CD4-positive, alpha-beta T cell treated with Interleukin-21 for 1 hour (primary cell): ENCODE results near the gene HDLBP.

ENCODE experiments used
- DNase-seq: peaks from one replicate; pipeline ENCODE4 v3.0.0-alpha.2; 2020

HDLBP gene

DNA sequence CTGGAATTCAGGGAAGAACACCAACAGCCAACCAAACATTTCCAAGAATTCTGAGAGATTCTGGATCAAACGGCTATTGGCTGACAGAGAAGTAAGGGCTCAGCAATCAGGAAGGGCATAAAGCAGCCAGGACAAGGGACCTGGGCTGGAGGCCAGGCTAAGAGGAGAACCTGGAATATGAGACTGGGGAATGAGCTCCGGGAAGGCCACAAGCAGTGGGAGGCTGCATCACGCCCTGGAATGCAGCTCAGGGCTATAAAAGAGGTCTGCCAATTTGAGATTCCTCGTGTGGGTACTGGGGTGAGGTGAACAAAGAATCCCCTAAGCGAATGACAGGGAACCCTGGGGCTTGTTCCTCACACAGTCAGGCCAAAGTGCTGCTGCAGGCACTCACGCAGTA lies 66.6 kb downstream of the HDLBP start:
- no peak for DNase-seq

DNA sequence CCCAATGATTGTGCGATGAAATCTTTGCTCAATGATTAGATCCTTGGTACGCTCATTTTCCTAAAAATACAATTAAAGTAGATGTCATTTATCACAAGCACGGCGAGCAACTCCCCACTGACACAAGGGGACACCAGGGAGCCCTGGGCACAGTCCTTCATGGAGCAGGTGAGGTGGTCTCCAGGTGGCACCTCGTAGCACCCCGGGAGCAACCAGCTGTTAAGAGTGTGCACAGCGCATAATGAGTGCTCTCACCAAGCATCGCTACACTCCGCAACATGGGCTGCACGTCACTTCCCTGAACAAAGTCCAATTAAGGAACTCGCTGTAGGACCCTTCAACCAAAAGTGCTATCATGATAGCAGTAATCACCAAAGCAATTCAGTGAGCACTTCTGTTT lies 67.2 kb downstream of the HDLBP start:
- no peak for DNase-seq

DNA sequence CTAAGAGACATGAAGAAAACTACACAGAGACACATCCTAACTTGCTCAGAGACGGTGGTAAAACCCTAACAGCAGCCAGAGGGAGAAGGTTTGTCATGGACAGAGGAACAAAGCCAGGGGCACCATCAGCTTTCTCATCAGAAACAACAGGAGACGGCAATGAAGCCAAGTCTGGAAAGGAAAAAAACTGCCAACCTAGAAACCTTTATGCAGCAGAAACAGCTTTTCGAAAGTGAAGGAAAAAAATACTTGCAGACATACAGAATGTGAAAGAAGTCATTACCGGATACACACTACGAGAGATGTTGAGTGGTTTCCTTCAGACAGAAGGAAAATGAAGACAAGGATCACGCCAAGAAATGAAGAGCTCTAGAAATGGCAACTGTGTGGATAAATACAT lies 71.1 kb downstream of the HDLBP start:
- no peak for DNase-seq

DNA sequence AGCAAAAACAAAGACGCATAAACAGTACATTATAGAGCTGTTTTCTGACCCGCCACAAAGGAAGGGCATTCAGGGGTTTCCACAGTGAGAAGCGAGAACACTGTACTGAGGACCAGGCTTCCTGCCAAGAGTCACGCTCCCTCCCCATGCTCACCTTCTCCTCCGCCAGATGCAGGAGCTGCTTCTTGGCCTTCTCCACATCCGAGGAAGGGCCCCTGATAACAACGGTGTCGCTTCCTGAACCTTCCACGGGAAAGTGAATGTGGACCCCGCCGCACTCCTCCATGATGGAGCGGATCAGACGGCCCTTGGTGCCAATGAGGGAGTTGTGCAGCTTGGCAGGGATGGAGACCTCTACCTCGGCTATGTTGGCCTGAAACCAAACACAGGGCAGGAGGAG lies 73.2 kb downstream of the HDLBP start:
- DNase-seq: no peak

DNA sequence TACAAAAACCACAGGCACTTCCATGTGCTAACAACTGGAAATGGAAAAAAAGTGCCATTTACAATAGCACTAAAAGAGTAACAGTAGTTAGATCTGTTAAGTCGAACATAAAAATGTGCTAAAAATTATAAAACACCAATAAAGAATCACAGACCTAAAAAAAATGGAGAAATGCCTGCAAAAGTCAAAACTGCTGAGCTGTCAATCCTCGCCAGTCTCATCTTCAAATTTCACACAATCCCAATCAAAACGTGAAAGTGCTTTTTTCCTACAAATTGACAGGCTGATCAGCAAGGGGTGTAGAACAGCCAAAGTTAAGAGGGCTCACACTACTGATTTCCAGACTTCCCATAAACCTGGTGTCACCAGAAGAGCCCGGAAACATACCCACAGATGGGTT lies 73.8 kb downstream of the HDLBP start:
- DNase-seq: no peak

DNA sequence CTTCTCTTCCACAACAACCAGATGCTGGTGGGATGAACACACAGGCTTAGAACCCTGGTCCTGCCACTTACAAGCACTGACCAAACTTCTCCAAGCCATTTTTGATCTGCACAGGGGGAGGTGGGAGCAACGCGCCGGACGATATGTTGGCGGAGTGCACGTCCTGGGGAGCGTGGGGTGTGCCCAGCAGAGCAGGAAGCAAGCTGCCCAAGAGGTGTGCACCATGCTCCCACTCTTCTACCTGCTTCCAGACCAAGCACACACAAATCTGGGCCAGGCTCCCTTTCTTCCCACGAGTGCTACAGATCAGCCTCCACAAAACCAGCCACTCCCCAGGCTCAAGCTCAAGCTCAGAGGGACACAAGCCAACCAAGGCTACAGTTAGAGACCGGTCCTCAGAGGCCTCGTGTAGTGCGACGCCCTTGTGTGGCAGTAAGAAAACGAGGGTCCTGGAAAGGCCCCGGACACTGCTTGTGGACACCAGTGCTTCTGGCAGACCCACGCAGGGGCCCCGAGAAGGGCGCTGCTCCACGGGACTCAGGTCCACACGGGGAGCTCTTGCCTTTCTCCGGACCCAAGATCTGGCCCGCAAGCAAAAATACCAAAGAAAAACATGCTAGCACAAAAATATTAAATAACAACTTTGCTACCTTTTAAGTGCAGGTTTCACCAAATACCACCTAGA lies 75.0 kb downstream of the HDLBP start:
- no peak for DNase-seq

DNA sequence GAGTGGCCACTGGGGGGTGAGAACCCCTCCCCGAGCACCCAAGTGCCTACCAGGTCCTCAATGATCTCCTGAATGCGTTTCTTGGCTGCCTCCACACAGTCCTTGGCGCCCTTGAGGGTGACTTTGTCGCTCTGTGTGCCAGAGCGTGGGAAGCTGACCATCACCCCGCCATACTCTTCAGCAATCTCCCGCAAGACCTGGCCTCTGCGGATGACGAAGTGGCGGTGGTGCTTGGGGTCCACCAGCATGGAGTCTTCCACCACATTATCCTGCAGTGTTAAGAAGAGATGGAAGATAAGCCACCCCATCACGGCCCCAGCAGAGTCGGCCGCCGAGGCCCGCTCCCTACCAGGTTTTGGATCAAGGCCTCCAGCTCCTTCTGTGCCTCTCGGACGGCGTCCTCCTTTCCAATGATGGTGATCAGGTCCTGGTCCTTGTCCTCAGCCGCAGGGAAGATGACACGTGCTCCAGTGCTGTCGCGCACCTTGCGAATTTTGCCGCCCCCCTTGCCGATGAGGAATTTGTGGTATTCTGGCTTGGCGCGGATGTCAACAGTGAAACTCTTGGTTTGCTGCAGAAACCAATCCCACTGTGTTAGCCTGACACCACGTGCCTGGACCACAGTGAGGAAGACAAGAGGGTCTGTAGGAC lies 75.8 kb downstream of the HDLBP start:
- no peak for DNase-seq

DNA sequence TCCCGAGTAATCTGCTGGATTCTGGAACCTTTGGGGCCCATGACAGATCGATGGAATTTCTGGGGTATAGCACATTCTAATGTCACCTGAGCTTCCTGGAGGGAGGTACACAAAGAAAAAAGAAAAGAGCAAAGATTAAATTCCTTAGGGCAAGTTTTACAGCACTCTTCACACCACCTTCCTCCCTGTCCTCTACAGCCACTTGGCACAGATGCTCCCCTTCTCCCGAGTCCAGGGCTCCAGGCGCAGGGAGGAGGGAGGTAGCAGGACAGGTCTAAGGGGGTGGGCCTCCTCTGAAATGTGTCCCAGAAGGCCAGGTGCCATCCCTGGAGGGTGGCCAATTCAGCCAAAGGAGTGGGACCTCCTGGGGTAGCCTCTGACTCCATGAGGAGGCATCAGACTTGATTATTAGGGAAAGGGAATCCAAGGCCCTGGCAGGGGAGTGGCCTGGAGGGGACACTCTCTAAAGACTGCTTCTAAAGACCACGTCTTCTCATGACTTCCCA lies 76.7 kb downstream of the HDLBP start:
- DNase-seq: no peak

DNA sequence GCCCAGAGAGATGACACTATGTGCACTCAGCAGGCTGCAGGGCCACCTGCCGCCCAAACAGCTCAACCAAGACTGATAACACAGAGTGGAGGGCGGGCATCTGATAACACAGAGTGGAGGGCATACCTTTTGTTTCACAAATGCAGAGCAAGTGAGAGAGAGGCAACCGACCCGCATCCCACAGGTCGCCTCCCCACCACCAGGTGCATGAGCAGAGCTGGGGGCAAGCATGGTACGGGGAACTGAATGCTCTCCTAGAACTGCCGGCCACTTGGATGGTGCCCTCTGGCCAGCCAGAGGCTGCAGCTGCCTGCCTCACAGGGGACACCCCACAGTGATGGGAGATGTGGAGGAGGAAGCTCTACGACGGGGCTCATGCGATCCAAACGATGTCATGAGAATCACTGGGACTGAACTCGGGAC lies 77.5 kb downstream of the HDLBP start:
- no peak for DNase-seq

DNA sequence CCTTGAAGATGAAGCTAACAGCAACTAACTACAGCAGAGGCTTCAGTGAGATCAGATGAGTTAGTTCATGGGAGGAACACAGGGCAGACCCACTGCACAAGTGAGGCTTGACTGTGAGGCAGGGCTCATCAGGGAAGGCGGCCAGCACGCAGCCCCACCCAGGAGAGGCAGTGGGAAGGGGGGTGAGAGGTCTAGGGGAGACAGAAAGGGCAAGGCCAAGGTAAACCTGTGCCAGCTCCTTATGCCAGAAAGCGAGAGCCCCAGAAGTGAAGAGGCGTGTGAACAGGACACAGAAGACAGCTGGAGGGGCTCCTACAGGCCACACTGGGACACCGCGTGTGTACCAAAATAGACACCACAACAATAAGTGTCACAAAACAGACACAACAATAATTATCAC lies 78.4 kb downstream of the HDLBP start:
- DNase-seq: no peak

DNA sequence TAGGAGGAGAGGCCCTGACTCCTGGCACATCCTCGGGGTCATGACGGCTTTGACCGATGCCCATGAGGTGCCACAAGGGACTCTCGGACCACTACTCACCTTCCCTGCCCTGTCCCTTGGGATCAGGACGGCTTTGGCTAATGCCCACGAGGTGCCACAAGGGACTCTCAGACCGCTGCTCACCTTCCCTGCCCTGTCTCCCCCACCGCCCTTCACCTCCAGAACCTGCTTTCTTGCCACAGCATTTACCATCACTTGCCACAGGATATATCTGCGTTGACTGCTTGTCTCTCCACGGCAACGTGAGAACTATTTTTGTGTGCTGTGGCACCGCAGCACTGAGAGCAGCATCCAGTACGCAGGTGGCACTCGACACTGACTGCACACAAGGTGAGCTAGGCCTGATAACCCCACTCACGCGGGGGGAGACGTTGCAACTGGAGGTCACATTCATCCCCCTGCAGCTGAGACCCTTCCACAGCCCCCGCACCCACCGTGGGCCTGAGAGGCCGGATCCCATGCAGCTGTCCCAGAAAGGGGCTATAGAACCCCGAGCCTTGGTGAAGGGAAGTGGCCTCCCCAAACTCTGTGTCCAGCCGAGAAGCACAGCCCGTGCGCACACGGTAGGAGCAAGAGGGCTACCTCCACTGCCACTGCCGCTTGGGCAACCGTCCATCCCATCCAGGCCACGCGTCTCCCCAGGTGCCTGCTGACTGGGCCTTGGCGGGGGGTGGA lies 79.4 kb downstream of the HDLBP start:
- no peak for DNase-seq

DNA sequence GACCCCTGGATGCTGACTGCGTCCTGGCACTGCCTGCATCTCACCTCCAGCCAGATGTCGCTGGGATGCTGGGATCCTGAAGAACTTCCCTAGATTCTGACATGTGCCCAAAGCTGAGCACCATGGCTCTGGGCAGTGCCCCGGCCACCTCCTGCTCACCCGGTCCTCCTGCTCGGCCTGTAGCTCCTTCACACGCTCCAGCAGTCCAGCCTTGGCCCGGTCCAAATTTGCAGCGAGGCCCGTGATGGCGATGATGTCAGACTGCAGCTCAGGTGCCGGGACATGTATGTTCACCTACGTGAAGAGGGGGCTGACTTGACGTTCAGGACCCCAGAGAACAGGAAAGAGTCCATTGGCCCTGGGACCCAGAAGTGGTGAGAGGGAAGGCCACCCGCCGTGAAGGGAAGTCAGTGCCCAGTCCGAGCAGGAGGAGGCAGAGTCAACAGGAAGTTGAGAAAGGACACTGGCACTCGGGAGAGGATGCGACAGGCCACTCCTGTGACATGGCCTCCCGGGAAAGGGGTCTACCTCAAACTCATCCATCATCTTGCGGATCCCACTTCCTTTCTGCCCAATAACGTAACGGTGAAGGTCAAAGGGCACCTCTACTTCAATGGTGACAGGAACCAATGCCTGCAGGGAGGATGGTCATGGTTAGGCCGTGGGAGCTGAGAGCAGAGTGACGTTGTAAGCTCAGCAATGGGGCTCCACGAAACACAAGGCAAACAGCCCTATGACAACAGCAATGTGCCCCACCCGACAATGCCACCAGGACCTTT lies 80.3 kb downstream of the HDLBP start:
- no peak for DNase-seq

DNA sequence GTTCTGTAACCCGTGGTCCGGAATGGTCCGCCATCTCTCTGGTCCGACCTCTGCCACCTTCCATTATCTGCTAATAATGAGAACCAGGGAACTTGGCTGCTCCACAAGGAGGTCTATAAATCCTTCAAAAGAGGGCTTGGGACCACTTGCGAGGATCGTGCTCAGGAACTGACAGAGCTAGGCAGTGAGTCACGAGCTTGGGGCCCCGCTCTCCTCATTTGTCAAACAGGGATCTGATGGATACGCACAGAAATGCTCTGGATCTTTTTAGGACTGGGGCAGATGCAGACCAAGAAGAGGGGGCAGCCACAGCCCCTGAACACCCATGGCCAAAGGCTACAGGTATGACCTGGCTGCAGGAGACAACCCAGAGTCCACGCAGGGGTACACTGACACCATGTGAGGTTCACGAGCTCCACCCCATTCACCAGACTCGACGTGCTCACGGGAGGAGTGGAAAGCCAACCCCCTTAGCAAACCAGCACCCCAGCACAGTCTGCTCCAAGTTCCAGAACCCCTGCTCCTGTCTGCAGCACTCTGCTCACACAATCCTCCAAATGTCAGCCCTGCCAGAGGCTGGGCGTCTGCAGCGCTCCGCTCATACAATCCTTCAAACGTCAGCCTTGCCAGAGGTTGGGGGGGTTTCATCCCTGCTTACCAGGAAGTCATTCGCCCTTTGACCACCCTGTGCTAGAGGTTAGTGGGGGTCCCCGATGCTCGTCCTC lies 81.2 kb downstream of the HDLBP start:
- DNase-seq: no peak

DNA sequence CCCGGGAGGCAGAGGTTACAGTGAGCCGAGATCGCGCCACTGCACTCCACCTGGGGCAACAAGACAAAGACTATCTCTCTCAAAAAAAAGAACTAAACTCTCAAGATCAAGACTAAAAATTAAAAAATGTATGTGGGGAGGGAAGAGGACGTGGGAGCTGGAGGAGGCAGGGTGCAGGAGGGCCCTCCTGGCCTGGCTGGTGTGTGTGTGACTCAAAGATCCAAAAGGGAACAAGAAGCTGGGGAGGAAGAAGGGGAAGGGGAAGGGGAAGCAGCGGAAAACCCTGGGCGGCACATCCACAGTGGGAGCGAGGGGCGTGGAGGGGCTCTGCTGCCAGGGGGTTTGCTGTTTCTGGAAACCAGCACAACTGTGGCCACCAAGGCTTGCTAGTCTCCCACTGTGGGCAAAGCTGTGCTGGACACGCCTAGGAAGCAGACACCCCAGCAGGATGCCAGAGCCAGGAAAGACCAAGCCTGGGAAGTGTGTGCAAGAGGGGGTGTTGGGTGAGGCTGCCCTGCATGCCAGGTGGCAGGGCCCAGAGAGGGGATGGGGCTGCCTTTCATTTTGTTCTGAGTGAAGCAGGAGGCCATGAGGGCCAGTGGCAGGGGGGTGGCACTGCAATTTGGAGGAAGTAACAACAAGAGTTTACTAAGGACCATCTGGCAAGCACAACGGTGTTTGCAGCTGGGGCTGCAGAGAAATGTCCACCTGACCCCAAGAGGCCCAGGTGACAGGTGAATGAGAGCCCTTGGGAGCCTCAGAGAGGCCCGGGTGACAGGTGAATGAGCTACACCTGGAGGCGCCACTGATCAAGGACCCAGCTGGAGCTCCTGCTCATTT lies 82.5 kb downstream of the HDLBP start:
- no peak for DNase-seq

DNA sequence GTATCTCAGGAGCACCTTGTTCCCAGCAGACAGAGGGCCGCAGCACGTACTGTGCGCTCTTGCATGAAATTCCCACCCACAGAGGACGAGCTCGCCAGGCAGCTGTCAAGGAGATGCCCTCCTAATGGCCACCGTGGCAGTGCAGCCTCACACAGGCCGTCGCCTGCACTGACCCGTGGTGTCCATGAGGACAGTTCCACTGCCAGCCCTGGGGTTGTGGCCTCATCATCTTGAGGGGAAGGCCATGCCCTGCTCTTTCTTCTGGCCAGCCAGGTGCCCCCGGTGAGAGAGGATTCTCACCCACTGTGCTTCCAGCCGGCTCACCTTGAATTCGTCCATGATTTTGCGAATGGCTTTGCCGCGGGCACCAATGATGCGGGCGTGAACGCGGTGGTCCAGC lies 85.0 kb downstream of the HDLBP start:
- DNase-seq: no peak

DNA sequence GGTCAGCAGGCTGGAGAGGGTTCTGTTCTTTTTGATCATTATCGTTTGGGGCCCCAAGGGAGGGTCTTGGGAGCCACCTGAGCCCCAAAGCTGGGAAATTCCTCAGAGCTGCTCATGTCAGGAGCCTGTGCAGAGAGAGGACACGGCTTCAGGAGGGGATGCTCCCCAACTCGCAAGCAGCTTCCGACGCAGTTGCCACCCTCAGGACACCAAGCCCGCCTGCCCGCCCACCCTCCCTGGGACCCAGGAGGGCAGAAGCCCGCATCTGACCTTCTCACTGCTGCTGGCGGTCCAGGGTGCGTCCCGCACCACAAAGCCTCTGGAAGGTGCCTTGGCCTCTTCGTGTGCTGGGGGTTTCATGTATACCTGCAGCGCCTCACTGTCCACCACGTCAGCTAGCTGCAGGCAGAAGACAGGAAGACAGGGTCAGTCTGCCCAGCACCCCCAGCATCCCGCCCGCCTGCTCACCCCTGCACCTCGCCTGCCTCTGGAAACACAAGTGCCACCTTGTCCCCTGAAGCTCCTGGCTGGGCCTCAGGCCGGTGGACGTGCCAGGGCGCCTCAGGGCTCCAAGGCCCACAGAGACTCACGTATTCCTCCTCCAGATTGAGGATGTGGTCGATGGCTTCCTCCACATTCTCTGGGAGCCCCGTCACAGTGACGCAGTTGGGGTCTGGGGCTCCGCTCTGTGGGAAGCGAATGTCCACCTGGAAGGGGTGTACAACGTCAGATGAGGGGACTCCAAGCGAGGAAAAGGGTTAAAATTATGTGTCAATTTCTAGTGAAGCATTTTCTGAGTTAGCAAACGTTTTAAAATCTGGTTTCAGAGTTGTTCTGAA lies 85.7 kb downstream of the HDLBP start:
- DNase-seq: no peak

DNA sequence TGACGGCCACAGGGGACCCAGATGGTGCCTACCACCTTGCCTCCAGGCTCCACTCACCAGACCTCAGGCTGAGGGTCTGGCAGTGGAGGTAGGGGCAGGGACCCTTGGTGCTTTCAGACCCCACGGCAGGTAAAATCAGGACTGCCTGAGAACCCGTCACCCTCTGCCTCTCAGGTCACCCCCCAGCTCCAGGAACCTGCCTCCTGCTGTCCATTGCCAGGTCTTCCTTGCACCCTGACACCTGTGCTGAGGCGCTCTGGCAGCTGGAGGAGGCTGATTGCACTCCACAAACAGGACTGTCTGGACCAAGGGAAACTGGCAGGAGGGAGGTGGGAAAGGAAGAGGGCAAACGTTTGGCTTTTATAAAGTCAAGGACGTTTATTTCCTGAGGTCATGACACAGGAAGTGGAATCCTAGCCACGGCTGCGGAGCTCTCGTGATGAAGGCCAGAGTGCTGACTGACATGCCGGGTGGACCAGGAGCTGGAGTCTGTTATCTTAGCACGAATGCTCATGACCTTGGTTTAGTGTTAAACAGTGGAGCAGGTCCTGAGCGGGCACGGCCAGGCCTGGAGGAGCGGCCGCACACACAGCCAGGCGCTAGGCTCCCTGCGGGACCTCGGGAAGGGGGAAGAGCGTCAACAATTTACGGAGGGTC lies 86.5 kb downstream of the HDLBP start:
- DNase-seq: no peak

DNA sequence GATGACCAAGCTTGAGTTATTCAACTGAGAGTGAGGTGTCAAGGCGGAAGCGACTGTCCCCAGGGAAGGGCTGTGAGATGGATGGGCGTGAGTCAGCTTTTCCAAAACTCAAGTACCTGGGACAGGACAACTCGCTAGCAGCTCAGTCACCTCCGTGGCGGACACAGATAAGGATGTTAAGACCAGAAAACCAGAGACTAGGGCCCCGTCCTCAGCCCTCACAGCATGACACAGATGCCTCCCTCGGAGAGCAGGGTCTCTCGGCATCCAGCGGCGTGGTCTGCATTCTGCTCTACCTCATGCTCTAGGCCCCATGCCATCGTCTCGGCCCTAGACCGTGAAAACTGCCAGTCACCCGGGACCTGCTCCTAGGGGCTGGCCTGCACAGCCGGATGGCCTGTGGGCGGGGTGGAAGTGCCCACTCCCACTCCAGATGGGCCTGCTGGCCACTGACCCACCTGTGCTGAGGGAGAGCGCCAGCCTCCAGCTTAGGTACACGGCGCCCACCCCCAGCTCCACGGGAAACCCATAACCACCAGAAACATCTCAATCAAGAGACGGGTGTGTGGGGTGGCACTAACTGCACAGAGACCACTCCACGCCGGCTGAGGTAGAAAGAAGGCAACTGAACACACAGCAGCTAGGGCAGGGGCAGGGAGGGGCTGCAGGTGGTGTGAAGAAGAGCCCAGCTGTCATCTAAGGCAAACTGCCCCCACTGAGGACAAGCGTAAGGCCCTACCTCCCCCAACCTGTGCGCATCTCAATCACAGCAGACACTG lies 87.2 kb downstream of the HDLBP start:
- no peak for DNase-seq

DNA sequence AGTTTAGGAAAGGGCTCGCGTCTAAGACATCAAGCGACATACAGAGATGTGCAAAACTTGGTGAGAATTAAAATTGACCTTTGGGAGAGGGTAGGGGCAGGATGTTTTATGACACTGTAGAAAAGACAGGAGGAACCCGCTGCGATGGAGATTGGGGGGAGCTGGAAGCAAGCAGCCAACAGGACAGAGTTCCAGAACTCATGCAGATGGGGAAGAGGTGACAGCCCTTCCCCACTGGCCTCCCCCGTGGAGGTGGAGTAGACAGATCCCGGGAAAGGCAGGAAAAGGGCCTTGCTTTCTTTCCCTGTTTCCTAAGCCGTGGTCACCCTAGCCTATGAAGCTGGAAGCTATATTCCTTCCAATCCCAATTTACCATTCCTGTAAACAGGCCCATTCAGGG lies 87.9 kb downstream of the HDLBP start:
- no peak for DNase-seq
